ENCODE data around the gene DUOXA1.

- TF ChIP-seq EZH2 (IDR thresholded peaks at IDR 0.05) (no peak), CTCF (IDR thresholded peaks at IDR 0.05) (no peak), EZH2phosphoT487 (IDR thresholded peaks at IDR 0.05) (peak; percentile 19)
Measured at GRCh38 chr15:45112143-45112590, 17.5 kb downstream of the DUOXA1 start.
